ENCODE data around the gene SIX2.

Gene SIX2

GRCh38 chr2:45002686-45003085 is 6.6 kb downstream of the SIX2 start:
- FAIRE-seq (no peak), DNase-seq (ENCODE audit: low spot score) (no peak)

DNA sequence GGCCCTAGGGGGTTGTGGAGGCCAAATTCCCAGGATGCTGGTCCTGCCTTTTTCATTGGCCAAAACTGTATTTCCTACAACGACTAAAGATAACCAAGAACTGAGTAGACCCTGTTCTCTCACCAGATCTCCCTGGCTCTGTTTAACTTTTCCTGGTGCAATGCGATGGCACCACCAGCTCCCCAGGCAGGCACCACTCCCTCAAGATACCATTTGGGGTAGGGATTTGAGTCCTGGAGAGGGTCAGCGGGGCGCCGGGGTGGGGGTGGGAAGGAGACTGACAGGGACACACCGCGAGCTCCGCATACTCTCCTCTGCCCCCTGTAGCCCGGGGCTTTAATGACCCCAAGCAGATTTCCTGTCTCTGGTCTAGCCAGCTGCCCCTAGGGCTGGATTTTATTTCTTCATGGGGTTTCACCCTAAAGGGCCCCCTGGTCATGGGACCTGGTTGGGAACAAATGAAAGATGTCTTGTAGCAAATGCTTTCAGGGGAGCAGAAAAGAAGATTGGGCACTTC is 7.3 kb downstream of the SIX2 start:
- DNase-seq (ENCODE audit: low spot score): no peak
- no peak for FAIRE-seq

DNA sequence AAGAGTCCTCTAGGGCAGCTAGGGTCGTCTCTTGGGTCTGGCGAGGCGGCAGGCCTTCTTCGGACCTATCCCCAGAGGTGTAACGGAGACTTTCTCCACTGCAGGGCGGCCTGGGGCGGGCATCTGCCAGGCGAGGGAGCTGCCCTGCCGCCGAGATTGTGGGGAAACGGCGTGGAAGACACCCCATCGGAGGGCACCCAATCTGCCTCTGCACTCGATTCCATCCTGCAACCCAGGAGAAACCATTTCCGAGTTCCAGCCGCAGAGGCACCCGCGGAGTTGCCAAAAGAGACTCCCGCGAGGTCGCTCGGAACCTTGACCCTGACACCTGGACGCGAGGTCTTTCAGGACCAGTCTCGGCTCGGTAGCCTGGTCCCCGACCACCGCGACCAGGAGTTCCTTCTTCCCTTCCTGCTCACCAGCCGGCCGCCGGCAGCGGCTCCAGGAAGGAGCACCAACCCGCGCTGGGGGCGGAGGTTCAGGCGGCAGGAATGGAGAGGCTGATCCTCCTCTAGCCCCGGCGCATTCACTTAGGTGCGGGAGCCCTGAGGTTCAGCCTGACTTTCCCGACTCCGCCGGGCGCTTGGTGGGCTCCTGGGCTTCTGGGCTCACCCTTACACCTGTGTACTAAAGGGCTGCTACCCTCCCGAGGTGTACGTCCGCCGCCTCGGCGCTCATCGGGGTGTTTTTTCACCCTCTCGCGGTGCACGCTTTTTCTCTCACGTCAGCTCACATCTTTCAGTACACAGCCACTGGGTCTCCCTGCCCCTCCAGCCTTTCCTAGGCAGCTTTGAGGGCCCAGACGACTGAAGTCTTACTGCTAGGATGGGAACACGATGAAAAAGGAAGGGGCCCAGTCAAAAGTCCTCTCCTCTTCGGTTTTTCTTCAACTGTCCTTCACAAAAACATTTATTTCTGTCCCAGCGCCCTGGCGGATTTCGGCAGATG is 8.1 kb downstream of the SIX2 start:
- FAIRE-seq (no peak), DNase-seq (ENCODE audit: low spot score) (no peak)

DNA sequence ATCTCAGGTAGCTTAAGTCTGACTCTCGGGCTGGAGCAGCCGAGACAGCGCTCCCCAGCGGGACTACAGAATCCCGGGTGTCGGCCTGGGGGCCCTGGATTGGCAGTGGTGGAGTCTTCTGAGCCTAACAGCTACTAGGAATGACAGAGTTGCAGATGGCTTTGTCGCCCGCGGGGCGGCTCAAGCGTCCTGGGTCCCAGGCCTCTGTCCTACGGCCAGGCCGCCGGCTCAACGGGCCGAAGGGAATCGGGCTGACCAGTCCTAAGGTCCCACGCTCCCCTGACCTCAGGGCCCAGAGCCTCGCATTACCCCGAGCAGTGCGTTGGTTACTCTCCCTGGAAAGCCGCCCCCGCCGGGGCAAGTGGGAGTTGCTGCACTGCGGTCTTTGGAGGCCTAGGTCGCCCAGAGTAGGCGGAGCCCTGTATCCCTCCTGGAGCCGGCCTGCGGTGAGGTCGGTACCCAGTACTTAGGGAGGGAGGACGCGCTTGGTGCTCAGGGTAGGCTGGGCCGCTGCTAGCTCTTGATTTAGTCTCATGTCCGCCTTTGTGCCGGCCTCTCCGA is 8.8 kb downstream of the SIX2 start:
- FAIRE-seq: no peak

GRCh38 chr2:44999540-44999939 is 9.7 kb downstream of the SIX2 start:
- DNase-seq (ENCODE audit: low spot score) (no peak), FAIRE-seq (no peak)

More for the DNA sequence above, 8.8 kb downstream of the SIX2 start:
- DNase-seq (ENCODE audit: low spot score): no peak

DNA sequence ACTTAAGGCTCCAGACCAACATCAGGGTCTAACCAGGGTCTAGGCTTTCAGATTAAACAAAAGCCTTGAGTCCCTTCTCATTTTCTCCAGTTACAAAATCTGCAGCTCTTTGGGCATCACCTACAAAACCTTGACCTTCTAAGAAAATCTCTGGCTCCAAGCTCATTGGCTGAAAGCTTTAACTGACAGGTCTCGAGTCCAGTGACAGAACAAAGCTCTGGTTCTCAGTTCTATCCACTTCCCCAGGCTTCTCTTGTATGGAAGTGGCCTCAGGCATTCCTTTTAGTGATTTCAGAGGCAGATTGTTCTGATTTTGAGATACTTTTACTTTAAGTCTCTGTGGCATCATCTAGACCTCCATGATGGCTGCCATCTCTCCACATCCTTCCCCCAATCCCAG is 11.3 kb downstream of the SIX2 start:
- FAIRE-seq: no peak
- no peak for DNase-seq (ENCODE audit: low spot score)

- FAIRE-seq: no peak
- DNase-seq (ENCODE audit: low spot score): no peak
Observed at GRCh38 chr2:44996356-44996755, 12.9 kb downstream of the SIX2 start.

GRCh38 chr2:44994377-44994776 is 14.9 kb downstream of the SIX2 start:
- FAIRE-seq: no peak
- no peak for DNase-seq (ENCODE audit: low spot score)

- FAIRE-seq (no peak), DNase-seq (ENCODE audit: low spot score) (no peak)
Observed at GRCh38 chr2:44989176-44989575, 20.1 kb downstream of the SIX2 start.

DNA sequence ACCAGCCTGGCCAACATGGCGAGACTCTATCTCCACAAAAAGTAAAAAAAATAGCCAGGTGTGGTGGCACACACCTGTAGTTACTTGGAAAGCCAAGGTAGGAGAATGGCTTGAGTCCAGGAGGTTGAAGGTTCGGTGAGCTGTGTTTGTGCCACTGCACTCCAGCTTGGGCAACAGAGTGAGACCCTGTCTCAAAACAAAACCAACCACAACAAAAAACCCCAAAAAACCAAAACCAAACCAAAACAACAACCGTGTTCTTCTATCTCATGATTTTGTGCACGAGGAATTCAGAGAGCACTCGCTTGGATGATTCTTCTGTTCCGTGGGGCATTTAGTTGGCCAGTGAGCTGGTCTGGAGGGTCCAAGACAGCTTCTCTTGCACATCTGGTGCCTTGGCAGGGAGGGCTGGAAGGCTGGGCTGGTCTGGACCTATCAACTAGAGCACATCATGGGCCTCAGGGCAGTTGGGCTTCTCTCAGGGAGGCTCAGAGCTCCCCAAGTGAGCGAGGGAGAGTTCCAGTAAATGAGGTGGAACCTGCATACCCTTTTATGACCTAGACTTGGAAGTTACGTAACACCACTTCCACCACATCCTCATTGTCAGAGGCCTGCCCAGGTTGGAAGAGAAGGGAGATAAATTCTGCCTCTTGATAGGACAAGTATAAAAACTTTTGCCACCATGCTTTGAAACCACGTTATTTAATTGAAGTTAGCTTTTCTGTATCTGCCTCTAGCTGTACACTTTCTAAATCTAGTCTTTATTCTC is 25.2 kb downstream of the SIX2 start:
- DNase-seq (ENCODE audit: low spot score) (no peak), FAIRE-seq (no peak)

DNA sequence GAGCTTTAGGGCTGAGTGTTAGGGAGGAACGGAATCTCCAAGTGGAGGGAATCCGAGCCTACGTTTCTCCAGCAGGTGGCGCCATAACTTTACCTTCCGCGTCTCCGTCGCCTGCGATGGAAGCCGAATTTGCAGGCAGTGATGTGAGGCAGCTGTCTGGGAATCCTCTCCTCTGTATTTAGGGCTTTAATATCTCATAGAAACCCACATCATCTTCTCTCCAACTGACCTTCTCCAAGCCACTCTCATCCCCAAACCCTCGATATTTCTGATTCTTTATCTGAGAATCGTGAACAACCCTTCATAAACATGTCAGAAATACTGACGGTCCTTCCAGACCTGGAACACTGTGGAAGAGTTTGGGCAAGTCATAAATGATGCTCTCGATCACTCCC is 27.5 kb downstream of the SIX2 start:
- DNase-seq (ENCODE audit: low spot score) (peak; percentile 87), FAIRE-seq (peak; percentile 71)

GRCh38 chr2:44980751-44981713 is 28.2 kb downstream of the SIX2 start:
- DNase-seq (ENCODE audit: low spot score): no peak
- FAIRE-seq: no peak

DNA sequence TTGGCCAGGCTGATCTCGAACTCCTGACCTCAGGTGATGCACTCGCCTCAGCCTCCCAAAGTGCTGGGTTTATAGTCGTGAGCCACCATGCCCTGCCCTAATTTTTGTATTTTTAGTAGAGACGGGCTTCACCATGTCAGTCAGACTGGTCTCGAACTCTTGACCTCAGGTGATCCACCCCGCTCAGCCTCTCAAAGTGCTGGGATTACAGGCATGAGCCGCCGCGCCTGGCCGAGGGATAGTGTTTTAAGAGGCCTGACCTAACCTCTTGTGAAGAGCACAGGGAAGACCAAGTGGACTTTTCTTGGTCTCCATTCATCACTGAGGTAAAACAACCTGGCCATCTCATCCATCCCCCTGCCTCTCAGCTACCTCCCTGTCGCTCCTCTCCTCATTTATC is 29.7 kb downstream of the SIX2 start:
- DNase-seq (ENCODE audit: low spot score) (no peak), FAIRE-seq (no peak)

DNA sequence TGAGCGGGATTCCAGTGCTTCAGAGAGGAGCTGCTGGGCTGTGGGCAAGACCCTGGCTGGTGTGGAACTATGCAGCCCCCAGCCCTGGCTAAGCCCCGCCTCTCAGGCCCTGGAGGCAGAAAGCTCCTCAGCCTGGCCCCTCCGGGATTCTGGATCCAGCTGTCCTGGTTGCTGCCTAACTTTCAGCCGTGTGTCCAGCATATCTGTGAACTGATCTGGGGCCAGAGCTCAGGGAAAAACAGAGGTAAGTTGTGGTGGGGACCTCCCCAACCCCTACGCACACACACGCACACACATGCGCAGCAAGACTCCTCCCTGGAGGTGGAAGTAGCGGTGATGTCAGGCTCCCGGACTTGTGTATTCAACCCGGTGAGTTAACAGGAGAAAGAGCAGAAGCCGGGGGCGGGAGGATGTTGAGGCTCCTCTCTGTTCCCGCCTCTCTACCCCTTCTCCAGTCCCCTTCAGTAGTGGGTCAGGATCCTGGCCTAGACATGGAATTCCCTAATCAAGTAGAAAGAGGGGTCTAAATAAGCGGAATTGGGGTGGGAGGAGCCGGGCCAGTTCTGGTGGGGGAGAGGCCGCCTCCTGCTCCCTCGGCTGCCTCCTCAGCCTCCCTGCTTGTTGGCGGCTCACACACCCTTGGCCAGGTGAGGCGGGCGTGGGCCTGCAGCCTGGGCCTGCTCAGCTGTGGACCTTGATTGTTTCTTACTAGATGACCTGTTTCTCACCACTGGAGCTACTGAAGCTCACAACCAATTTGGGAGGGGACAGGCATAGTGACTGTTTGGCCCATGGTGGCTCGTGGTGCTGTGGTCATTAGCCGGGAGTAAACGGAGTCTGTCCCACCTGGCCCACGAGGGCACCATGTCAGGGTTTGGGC is 33.4 kb downstream of the SIX2 start:
- FAIRE-seq (no peak), DNase-seq (ENCODE audit: low spot score) (no peak)

DNA sequence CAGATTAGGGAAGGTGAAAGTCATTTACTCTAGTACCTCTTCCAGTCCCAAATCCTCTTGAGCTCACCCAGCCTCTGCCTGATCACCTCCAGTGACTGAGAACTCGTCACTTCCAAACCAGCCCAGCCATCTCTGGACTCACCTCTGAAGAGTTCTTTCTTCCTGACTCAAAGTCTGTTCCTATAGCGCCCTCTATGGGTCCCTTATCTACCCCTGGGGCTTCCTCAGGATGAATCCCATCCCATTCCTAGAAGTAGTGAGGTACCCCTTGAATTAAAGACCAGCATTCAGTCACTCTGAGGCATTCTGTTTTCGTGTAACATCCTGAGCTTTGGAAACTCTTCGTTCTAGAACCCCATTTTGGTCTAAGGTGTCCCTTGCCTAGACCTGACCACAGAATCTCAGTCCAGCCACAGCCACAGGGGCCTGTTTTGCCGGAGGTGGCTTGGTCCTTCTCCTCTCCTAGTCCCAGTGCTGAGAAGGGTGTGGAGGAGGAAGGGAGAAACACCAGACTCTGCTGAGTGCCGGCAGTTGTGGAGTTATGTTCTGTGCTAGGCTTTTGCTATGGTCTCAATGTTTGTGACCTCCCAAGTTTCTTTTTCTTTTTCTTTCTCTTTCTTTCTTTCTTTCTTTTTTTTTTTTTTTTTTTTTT is 35.1 kb downstream of the SIX2 start:
- peak; percentile 63 for DNase-seq (ENCODE audit: low spot score)
- no peak for FAIRE-seq

DNA sequence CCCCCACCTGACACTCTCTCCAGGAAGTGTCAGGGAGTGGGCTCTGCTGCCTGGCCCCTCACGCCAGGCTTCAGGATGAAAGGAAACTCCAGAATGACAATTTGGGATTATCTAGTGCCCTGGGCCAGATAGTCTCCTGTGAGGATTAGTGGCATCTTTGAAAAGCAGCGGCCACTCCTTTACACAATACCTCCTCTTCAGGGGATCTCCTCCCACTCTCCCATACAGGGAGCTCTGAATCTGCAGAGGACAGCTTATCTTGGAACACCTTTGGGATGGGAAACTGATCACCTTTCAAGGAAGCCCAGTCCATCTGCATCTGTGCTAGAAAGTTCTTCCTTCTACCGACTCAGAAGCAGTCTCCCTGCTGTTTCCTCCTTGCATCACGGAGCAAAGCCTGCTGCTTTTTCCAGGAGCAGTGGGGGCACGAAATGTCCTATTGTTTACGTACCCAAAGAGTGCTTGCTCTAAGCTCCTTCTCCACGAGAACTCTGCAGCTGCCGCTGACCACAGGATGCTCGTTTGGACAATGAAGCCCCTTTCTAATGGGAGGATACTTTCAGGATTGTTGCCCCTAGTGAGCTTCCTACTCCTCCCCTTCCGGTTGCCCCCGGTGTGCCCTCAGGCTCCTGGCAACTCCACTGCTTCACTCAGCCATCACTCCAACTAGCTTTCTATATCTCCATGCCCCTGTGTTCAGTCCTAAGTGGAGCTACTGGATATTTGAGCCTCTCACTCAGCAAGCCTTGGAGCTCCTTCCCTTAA is 36.3 kb downstream of the SIX2 start:
- no peak for FAIRE-seq
- no peak for DNase-seq (ENCODE audit: low spot score)

GRCh38 chr2:44970846-44971450 is 38.3 kb downstream of the SIX2 start:
- no peak for FAIRE-seq
- DNase-seq (ENCODE audit: low spot score): peak; percentile 55

GRCh38 chr2:44969936-44970335 is 39.3 kb downstream of the SIX2 start:
- DNase-seq (ENCODE audit: low spot score): no peak
- FAIRE-seq: no peak
